A172 (cell line): ENCODE results near the gene GPC5. TPM values are rescaled to one million over a fixed set of nuclear protein-coding genes. Genes with fewer than 3 reads are reported as not detected.
"Not testable (repeated sequence)": the region's sequence is repeated elsewhere in the genome, so short reads cannot be mapped to it uniquely, and the experiment has no call there.

Experiments used
- DNase-seq: peaks from one replicate; pipeline ENCODE4 v3.0.0-alpha.2; 2015; ENCODE audit warnings: low spot score
- total RNA-seq: library from RNA; depleted of rRNA; stranded (reverse); fragments of >200 nt; shearing (Covaris generic); gene quantifications from 2 replicates; pipeline ENCODE4 v1.2.3, GENCODE V29; 2014

GPC5 gene
- total RNA-seq, 1 experiment from 2014 or later, result not detected

DNA sequence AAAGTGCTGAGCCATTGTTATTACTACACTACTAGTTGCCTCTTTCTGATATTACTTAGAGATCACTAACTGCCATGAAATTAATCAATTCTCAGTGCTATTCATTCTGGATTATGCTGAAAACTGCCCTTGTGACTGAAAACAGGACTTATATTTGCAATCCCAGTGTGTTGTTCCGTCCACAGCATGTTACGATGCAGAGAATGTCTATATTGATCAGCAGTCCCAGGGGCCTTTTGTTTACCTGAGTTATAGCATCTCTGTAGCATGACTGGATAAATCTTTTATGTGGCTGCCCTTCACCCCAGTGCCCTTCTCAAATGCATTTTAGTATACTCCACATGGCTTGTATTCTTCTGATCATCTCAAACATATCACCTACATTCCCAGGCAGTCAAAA, 251.0 kb downstream of the GPC5 start:
- DNase-seq, result no peak

DNA sequence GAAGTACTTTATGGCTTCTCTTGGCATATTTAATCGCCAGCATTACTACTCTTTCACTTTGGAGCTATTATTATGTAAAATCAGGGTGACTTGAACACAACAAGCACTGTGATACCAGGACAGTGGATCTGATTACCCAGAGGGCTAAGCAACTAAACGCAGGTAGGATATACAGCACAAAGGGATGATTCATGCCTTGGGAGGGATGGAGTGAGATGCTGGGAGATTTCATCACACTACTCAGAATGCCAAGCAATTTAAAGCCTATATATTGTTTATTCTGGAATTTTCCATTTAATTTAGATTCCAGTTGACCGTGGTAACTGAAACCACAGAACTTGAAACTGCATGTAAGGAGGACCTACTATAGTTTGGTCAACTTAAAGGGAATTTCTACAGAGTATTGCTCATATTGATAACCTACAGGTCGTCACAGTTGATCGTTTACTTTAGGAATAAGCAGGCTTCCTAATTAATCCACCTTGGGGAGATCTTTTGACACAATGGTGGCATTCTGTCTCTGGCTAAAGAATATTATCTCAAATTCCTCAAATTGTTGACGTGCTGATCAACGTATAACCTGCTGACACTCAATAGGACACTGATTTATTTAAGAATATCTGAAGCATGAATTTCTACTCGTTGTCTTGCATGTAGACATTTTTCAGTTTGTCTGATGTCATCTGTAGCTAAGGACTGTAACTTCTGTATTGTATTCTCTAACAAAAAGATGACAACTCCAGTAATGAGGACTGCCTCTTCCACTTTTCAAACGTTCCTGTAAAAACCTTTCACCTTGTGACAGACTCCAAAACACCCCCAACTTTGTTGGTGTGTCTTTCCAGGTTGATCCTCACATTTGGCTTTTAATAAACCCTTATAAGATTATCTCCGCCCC, 254.2 kb downstream of the GPC5 start:
- no peak for DNase-seq

DNA sequence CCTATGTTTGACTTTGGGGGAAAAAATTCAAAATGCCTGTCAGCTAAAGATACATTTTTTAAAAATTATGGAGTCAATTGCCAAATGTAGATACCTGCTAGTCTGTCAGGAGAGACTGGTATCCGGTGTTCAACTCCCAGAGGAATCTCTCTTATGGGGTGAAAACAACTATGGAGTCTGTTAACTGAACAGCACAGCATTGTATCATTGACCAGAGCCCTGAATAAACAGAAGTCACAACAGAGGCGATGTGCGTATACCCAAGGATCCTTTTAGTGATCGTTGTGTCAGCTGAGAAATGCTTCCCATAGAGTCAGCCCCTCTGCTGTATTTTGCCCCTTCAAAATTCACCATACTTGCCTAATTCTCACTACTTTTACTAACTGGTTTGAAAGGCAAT, 257.3 kb downstream of the GPC5 start:
- no peak for DNase-seq

DNA sequence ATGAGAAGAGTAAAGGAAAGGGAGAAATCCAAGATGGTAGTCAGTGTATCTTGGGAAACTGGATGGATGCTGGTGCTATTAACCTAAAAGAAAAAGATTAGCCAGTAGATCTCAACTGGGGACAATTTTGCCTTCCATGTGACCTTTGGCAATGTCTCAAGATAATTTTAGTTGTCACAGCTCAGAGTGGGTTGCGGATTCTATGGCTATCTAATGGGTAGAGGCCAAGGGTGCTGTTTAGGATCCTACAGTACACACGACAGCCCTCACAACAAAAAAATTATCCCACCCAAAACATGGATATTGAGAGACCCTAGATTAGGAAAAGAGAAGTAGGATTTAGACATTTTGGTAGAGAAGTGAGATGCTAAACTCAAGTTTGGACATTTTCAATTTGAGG, 258.9 kb downstream of the GPC5 start:
- DNase-seq, result no peak

GRCh38 chr13:91659256-91660075, 261.0 kb downstream of the GPC5 start:
- DNase-seq, result no peak

GRCh38 chr13:91660076-91660415, 261.6 kb downstream of the GPC5 start:
- DNase-seq, result no peak

GRCh38 chr13:91661692-91662490, 263.5 kb downstream of the GPC5 start:
- DNase-seq, result no peak

DNA sequence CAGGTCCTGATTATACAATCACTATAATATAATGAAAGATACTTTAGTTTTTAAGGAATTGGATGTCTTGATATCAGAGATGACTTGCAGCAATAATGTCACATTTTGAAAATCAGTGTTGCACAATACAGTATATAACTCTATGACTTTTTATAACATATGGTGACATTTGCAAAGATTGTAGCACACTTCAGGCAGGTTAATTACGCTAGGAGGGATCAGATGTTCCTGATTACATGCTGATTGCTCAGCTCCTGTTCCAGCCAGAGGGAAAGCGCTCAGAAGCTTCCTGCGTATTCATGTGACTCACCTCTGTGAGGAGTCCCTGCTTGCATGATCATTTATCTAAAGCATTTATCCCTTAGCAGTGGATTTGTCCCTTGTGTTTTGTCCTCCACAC, 265.6 kb downstream of the GPC5 start:
- no peak for DNase-seq

DNA sequence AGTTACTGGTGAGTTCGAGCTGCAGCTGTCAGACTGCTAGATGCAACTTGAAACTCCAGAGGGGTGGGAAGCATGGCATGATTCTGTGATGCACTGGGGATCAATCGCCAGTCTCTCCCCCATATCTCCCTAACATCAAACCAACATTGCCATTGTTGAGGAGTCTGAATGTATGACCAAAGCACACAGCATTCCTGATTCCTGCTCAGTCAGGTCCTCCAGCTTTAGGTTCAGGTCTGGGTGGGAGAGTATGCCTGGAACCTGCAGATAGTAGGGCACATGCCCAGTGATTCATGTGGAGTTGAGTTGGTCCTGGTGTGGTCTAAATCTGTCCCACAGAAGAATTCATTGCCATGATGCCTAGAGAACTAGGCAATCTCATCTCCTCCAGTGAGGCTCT, 269.1 kb downstream of the GPC5 start:
- DNase-seq, result no peak

- DNase-seq, result no peak
Observed at GRCh38 chr13:91668866-91669495, 270.6 kb downstream of the GPC5 start.

DNA sequence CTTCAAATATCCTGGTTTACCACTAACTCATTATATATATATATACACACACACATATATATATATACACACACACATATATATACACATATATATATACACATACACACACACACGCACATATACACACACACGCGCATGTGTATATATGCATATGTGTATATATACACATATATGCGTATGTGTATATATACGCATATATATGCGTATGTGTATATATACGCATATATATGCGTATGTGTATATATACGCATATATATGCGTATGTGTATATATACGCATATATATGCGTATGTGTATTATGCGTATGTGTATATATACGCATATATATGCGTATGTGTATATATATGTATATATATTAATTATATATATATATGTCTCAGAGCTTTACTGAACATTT, 275.9 kb downstream of the GPC5 start:
- not testable (repeated sequence) for DNase-seq

DNA sequence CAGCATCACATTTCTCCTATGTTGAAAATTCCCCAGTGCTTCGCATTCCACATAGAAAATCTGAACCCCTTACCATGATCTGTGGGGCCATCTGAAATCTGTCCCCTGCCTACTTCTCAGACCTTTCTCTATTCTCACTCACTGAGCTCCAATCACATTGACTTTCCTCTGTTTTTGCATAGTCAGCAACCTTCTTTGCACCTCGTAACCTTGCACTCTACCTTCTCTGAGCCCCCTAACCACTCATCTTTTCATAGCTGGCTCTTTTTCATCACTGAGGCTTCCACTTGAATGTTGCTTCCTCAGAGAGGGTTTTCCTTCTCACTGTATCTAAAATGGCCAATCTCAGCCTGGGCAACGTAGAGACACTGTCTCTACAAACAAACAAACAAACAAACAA, 286.3 kb downstream of the GPC5 start:
- DNase-seq, result no peak

GRCh38 chr13:91690944-91691343, 292.5 kb downstream of the GPC5 start:
- no peak for DNase-seq

GRCh38 chr13:91693466-91693865, 295.0 kb downstream of the GPC5 start:
- DNase-seq, result no peak

GRCh38 chr13:91698308-91698707, 299.9 kb downstream of the GPC5 start:
- DNase-seq, result no peak

DNA sequence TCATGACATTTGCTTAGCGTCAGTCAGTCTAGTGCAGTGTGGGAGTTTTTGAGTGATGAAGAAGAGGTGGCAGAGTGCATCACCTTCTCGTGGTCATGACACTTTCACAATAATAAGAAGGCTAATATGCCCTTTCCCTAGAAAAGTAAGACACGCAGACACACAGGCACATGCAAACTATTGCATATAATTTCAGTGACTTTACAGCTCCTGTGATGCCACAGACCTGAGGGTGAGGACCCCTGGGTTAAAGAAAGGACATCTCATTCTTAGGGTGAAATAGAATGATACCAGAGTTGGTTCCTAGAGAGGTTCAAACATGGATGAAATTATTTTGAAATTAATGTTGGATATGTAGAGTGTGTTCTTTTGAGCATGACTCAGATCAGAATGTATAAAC, 300.3 kb downstream of the GPC5 start:
- no peak for DNase-seq

DNA sequence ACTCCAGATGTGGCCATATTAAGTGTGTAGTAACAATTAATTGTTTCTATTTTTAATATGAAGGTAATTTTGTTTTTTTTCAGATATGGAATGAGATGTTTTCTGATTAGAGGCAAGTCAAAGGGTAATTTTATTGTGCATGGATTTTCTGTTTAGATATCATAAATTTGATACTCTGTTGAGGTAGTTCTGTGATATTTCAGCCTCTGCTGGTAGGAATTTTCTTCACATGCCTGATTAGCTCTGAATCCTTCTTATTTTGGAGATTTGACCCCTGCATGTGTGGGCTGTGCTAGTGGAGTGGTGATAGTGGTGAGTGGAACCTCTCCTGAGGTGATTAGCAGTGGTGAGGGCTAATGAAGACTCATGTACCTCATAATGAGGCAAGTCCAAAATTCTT, 301.4 kb downstream of the GPC5 start:
- no peak for DNase-seq

- no peak for DNase-seq
Observed at GRCh38 chr13:91701975-91702374, 303.6 kb downstream of the GPC5 start.

DNA sequence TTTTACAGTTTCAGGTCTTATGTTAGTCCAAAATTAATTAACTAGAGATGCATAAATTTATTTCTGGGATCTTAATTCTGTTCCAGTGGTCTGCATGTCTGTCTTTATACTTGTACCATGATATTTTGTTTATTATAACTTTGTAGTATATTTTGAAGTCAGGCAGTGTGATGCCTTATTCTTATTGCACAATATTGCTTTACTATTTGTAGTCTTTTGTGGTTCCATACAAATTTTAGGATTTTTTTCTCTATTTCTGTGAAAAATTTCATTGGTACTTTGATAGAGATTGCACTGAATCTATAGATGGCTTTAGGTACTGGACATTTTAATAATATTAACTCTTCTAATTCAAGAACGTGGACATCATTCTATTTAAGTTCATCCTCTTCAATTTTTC, 304.0 kb downstream of the GPC5 start:
- no peak for DNase-seq

GRCh38 chr13:91704398-91704797, 306.0 kb downstream of the GPC5 start:
- no peak for DNase-seq

DNA sequence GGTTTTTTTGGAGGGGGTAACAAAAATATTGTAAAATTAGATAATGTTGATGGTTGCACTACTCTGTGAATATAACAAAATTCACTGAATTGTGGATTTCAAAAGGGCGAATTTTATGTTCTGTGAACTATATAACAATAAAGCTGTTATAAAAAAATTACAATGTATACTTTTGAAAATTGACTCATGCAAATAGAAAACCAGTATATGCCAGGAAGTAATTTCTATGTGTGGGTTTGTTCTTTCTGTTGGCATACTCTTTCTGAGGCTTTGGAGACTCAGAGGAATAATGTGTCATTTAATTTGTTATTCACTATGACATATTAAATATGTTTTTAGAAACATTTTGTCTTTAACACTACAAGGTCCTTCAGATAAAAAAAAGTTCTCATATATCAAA, 310.1 kb downstream of the GPC5 start:
- no peak for DNase-seq

- DNase-seq, result no peak
Observed at GRCh38 chr13:91709180-91709579, 310.8 kb downstream of the GPC5 start.
